IPS-15b (cell line): Measurements from ENCODE around the gene SERPINB10.

Experiments
- H3K27me3 ChIP-seq: one replicate; pipeline ENCODE4 v1.6.1; 2013; ENCODE audit warnings: low read length; ENCODE audit not compliant: control insufficient read depth, insufficient read depth
- H3K36me3 ChIP-seq: one replicate; pipeline ENCODE4 v1.6.1; 2013; ENCODE audit warnings: low read length; ENCODE audit not compliant: control insufficient read depth, insufficient read depth
- H3K4me1 ChIP-seq: one replicate; pipeline ENCODE4 v1.6.1; 2013; ENCODE audit warnings: mild to moderate bottlenecking, low read length; ENCODE audit not compliant: control insufficient read depth, insufficient read depth
- H3K4me3 ChIP-seq: one replicate; pipeline ENCODE4 v1.5.1; 2013; ENCODE audit warnings: low read depth, low read length
- H3K9ac ChIP-seq: one replicate; pipeline ENCODE4 v1.6.1; 2013; ENCODE audit warnings: low read depth, mild to moderate bottlenecking, low read length
- H3K9me3 ChIP-seq: one replicate; pipeline ENCODE4 v1.6.1; 2013; ENCODE audit warnings: mild to moderate bottlenecking, low read length; ENCODE audit not compliant: control insufficient read depth, insufficient read depth

Gene SERPINB10

DNA sequence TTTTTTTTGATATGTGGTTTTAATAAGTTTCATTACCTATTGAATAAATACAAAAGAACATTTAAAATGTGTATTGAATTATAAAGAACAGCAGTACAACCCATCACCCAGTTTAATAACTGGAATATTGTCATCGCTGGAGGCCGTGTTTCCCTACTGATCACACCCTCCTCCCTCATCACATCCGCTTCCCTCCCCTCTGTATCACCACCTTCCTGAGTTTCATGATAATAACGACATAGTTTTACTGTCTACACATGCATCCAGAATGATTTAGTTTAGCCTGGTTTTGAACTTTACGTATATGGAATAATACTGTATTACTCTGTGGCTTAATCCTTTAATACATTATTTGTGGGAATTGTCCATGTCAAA is 64.2 kb downstream of the SERPINB10 start:
- H3K36me3 ChIP-seq, result no peaks in the 10 kb centered on the region
- H3K9me3 ChIP-seq, result no peaks in the 10 kb centered on the region
- no peak overlapping the region for H3K9ac ChIP-seq
- peaks cover 72% of the 10 kb centered on the region for H3K27me3 ChIP-seq
- peaks cover 3% of the 10 kb centered on the region for H3K4me1 ChIP-seq
- H3K4me3 ChIP-seq, result no peak overlapping the region

DNA sequence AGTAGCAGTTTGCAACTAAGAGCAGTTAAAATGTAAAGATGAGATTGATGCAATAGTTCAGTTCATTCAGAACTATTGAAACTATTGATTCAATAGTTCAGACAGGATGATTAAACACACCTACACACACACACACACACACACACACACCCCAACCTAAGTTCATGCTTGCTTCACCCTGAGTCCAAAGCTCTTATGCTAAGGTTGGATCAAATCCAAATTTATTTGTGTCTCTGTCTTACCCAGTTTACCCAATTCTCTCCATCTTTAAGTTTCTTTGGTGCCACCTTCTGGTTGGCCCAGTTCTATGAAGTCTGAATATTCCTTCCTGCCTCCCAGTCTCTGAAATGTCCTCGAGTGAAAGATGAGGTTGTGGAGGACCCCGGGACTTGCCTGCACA is 67.2 kb downstream of the SERPINB10 start:
- Histone ChIP-seq H3K4me3 (no peak overlapping the region), H3K9ac (no peak overlapping the region), H3K27me3 (peaks cover 79% of the 10 kb centered on the region), H3K9me3 (no peaks in the 10 kb centered on the region), H3K4me1 (no peaks in the 10 kb centered on the region), H3K36me3 (no peaks in the 10 kb centered on the region)

- Histone ChIP-seq H3K4me1 (no peaks in the 10 kb centered on the region), H3K4me3 (no peak overlapping the region), H3K9ac (no peak overlapping the region)
Measured at GRCh38 chr18:63975628-63976027, 67.9 kb downstream of the SERPINB10 start.

DNA sequence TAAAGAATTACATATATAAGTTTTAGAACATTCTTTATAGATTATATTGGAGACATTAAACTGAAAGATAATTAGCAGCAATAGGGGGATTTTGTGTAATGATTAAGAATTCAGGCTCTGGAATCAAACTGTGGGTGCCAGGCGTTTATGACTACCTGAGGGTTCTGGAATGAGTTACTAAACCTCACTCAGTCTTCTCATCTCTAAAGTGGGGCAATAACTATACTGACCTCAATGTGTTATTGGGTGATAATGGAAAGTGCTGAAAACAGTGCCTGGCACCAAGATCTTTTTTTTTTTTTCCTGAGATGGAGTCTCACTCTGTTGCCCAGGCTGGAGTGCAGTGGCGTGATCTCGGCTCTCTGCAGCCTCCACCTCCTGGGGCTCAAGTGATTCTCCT is 69.3 kb downstream of the SERPINB10 start:
- peaks cover 74% of the 10 kb centered on the region for H3K27me3 ChIP-seq
- H3K4me3 ChIP-seq, result no peak overlapping the region
- H3K36me3 ChIP-seq, result no peaks in the 10 kb centered on the region
- H3K4me1 ChIP-seq, result no peaks in the 10 kb centered on the region
- H3K9ac ChIP-seq, result no peak overlapping the region
- H3K9me3 ChIP-seq, result no peaks in the 10 kb centered on the region

More at GRCh38 chr18:63975628-63976027, 67.9 kb downstream of the SERPINB10 start:
- H3K27me3 ChIP-seq, result peaks cover 85% of the 10 kb centered on the region
- H3K36me3 ChIP-seq, result no peaks in the 10 kb centered on the region
- H3K9me3 ChIP-seq, result no peaks in the 10 kb centered on the region

DNA sequence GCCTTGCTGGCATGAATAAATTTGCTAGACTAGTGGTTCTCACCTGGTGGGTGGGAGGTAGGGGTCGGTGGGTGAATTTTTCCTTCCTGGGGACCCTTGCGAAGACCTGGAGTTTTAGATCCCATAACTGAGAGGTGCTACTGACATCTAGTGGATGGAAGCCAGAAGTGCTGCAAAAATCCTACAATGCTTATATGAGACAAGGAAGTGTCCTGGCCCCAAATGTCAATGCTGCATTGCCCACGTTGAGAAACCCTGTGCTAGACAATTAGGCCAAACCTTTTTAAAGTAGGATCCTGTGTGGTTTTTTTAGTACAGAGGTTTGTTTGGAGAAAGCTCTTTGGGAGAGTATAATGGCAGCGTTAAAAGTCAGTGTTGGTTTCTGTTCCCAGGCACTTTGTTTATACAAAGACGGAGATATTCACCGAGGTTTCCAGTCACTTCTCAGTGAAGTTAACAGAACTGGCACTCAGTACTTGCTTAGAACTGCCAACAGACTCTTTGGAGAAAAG is 71.7 kb downstream of the SERPINB10 start:
- H3K4me3 ChIP-seq, result no peak overlapping the region
- no peaks in the 10 kb centered on the region for H3K36me3 ChIP-seq
- peaks cover 64% of the 10 kb centered on the region for H3K27me3 ChIP-seq
- H3K9ac ChIP-seq, result no peak overlapping the region
- H3K9me3 ChIP-seq, result no peaks in the 10 kb centered on the region
- H3K4me1 ChIP-seq, result no peaks in the 10 kb centered on the region

DNA sequence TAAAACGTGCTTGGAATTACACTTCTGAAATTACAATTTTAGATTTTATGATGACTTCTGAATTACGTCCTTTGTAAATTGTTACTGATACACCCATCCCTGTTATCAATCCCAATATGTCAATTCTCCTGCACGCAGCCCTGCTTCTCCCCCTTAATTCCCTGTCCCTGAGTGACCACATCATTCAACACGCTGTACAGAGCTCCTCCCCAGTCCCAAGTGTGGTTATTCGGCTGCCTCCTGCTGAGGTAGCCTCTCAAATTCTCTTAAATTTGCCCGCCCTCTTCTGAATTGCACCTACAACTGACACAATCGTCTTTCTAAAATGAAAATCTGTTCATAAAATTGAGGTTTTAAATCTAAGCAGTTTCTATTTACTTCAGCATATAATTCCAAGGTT is 72.3 kb downstream of the SERPINB10 start:
- Histone ChIP-seq H3K9ac (no peak overlapping the region), H3K36me3 (no peaks in the 10 kb centered on the region), H3K27me3 (peaks cover 58% of the 10 kb centered on the region), H3K9me3 (no peaks in the 10 kb centered on the region), H3K4me3 (no peak overlapping the region), H3K4me1 (no peaks in the 10 kb centered on the region)

DNA sequence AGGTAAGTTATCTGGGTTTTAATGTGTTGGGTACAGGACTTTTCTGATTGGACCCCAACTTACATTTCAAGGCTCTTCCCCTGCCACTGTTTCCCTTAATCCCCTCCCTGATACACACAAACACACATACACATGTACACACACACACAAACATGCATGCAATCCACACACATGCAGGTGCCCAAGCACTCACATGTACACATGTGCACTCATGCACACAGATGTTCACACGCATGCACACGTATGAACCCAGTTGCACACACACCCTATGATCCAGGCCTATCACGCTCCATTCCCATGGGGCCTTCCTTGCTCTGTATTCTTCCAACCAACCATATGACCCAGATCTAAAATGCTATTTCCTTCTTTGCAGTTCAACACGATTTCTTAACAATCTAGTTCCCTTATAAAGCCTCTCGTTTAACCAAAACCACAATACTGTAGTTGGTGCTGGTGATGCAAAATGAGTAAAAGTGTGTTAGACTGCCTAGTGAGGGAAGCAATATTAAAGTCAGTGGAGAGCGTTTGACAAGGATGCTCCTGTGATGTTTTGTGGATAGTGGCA is 73.2 kb downstream of the SERPINB10 start:
- H3K4me3 ChIP-seq, result no peak overlapping the region
- H3K9me3 ChIP-seq, result no peaks in the 10 kb centered on the region
- no peaks in the 10 kb centered on the region for H3K36me3 ChIP-seq
- peaks cover 49% of the 10 kb centered on the region for H3K27me3 ChIP-seq
- no peak overlapping the region for H3K9ac ChIP-seq
- no peaks in the 10 kb centered on the region for H3K4me1 ChIP-seq

GRCh38 chr18:63981719-63982118 is 74.0 kb downstream of the SERPINB10 start:
- Histone ChIP-seq H3K4me3 (no peak overlapping the region), H3K4me1 (no peaks in the 10 kb centered on the region), H3K9ac (no peak overlapping the region), H3K27me3 (peaks cover 42% of the 10 kb centered on the region), H3K36me3 (no peaks in the 10 kb centered on the region), H3K9me3 (no peaks in the 10 kb centered on the region)

DNA sequence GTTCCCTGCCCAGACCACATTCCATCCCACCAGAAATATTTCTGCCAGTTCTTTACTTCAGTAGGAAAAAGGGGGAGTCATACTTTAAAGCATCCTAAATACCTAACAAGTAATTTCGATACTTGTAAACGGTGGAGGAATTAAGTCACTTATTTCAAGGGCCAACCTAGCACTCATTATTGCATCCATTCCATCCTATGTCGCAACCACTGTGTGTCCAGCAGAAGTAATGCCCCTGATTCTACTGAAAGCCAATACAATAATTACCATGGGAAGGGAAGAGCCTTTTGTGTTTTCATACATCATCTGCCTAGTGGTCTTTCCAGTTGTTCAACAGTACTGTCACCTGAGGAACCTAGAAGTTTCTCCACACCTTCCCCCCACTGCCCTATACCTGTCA is 74.6 kb downstream of the SERPINB10 start:
- Histone ChIP-seq H3K9me3 (no peaks in the 10 kb centered on the region), H3K27me3 (peaks cover 36% of the 10 kb centered on the region), H3K4me3 (no peak overlapping the region), H3K9ac (no peak overlapping the region), H3K4me1 (no peaks in the 10 kb centered on the region), H3K36me3 (no peaks in the 10 kb centered on the region)
